ENCODE data around the gene IGF2R.

DNA sequence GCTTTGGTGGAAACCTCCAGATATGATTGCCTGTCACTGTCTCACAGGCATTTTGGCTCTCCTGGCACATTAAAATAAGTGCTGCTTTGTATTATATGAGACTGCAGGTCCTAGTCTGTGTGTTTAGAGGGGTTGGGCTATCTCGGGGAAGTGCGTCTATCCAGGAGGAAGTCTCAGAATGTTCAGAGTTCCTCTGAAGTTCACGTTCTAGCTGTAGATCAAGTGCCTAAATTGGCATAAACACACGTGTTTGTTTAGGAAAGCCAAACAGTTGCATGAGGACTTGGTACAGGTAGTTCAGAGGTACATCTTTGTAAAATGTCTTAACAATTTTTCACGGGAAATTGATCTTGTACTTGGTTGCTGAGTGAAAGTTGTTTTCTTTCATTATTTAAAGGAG is 116.3 kb downstream of the IGF2R start:
- TF ChIP-seq, protein P1, sequence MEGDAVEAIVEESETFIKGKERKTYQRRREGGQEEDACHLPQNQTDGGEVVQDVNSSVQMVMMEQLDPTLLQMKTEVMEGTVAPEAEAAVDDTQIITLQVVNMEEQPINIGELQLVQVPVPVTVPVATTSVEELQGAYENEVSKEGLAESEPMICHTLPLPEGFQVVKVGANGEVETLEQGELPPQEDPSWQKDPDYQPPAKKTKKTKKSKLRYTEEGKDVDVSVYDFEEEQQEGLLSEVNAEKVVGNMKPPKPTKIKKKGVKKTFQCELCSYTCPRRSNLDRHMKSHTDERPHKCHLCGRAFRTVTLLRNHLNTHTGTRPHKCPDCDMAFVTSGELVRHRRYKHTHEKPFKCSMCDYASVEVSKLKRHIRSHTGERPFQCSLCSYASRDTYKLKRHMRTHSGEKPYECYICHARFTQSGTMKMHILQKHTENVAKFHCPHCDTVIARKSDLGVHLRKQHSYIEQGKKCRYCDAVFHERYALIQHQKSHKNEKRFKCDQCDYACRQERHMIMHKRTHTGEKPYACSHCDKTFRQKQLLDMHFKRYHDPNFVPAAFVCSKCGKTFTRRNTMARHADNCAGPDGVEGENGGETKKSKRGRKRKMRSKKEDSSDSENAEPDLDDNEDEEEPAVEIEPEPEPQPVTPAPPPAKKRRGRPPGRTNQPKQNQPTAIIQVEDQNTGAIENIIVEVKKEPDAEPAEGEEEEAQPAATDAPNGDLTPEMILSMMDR (IDR thresholded peaks at IDR 0.05; ENCODE audit: borderline replicate concordance, extremely low read depth, low read length, poor library complexity, severe bottlenecking) = no peak
- no peak for TF ChIP-seq EZH2 (IDR thresholded peaks at IDR 0.05; ENCODE audit: borderline replicate concordance, low read depth, low read length, severe bottlenecking)
